Activated CD4-positive, alpha-beta memory T cell treated with anti-CD3 and anti-CD28 coated beads for 36 hours (primary cell): ENCODE data around the gene CCHCR1. TPM values are rescaled to one million over a fixed set of nuclear protein-coding genes. Genes with fewer than 3 reads are reported as not detected.
"Not testable (repeated sequence)": the region's sequence is repeated elsewhere in the genome, so short reads cannot be mapped to it uniquely, and the experiment has no call there.

ENCODE experiments used
- CTCF ChIA-PET: fragments of 350-600 bp; sonication (Branson Sonifier 250); formaldehyde crosslinking; loops from one replicate; lab custom pipeline; 2021; ENCODE audit warnings: antibody characterized with exemption, inconsistent platforms; lab: Charles Lee
- POLR2A ChIA-PET: fragments of 350-600 bp; sonication (Branson Sonifier 250); formaldehyde crosslinking; loops from one replicate; lab custom pipeline; 2021; ENCODE audit warnings: antibody characterized with exemption; lab: Charles Lee
- DNase-seq: peaks from one replicate; pipeline ENCODE4 v3.0.0-alpha.2; 2020
- H3K27ac Mint-ChIP-seq: one replicate; pipeline ENCODE4 v1.8.0; 2021; ENCODE audit warnings: mixed read lengths
- H3K27me3 Mint-ChIP-seq: one replicate; pipeline ENCODE4 v1.8.0; 2021; ENCODE audit warnings: mixed read lengths
- H3K36me3 Mint-ChIP-seq: one replicate; pipeline ENCODE4 v1.8.0; 2021; ENCODE audit warnings: mixed read lengths
- H3K4me1 Mint-ChIP-seq: one replicate; pipeline ENCODE4 v1.8.0; 2021; ENCODE audit warnings: low read depth, mixed read lengths
- H3K4me3 Mint-ChIP-seq: one replicate; pipeline ENCODE4 v1.8.0; 2021; ENCODE audit warnings: mild to moderate bottlenecking, mixed read lengths
- H3K9me3 Mint-ChIP-seq: one replicate; pipeline ENCODE4 v1.8.0; 2021; ENCODE audit warnings: mixed read lengths
- intact Hi-C: fragments of 100-400 bp; cut with micrococcal nuclease; formaldehyde crosslinking; loops from one replicate; pipeline ENCODE4 v1.15.1; 2023
- total RNA-seq, 2 experiments: library from RNA; stranded (reverse); gene quantifications; one replicate each; pipeline ENCODE4 v1.2.3, GENCODE V29; 2021

The CCHCR1 gene, protein sequence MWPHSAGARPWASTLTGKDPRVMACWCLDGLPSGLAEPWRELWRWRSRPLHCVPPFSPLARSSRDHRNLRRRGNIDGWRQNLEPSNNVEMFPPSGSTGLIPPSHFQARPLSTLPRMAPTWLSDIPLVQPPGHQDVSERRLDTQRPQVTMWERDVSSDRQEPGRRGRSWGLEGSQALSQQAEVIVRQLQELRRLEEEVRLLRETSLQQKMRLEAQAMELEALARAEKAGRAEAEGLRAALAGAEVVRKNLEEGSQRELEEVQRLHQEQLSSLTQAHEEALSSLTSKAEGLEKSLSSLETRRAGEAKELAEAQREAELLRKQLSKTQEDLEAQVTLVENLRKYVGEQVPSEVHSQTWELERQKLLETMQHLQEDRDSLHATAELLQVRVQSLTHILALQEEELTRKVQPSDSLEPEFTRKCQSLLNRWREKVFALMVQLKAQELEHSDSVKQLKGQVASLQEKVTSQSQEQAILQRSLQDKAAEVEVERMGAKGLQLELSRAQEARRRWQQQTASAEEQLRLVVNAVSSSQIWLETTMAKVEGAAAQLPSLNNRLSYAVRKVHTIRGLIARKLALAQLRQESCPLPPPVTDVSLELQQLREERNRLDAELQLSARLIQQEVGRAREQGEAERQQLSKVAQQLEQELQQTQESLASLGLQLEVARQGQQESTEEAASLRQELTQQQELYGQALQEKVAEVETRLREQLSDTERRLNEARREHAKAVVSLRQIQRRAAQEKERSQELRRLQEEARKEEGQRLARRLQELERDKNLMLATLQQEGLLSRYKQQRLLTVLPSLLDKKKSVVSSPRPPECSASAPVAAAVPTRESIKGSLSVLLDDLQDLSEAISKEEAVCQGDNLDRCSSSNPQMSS
- 10 to 100 TPM; 44.5 to 50.5 TPM for total RNA-seq

DNA sequence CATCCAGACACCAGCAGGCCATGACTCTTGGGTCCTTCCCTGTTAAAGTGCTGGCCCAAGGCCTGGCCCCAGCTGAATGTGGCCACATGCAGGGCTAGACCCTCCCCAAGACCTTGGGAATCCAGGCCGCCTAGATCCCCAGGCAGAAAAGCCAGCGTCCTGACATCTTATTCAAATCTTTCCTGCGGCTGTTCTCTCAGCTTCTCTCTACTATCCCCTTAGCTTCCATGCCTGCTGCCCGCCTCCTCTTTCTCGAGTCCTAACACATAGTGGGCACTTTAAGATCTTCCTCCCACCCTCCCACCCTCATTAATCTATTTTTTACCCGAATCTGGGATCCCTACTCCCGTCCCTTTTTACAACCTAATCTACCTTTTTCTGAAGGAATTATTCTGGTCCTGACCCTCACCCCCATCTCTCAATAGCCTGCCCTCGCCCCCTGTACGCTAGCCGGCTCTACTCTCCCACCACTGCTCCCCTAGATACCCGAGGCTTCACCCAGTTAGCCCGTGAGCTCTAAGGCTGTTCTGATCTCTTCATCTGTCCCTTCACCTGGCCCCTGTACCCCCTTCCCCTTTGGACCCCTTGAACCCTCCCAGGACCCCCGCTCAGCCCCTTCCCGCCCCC is at the start of gene CCHCR1:
TSS of gene CCHCR1 (minus strand) at position 290 of the 627 bp plus-strand sequence. CDS start at position 88, 202 bp downstream.
- Mint-ChIP-seq H3K27me3 (peaks cover 2% of the 10 kb centered on the region), H3K9me3 (no peaks in the 10 kb centered on the region), H3K4me1 (peaks cover 24% of the 10 kb centered on the region), H3K4me3 (peak within 1 kb of the TSS; percentile 92), H3K27ac (peak within 1 kb of the TSS; percentile 73), H3K36me3 (peaks cover 56% of the 10 kb centered on the region)
- intact Hi-C loops: loop anchor here (1.0 to 2.0 kb wide), 3 partner anchors 21 to 115 kb away; partner anchors contain the start of gene HLA-C
- DNase-seq: no peak
- POLR2A ChIA-PET: interaction anchor here (1.4 to 1.6 kb wide), 2 partner anchors 19 to 196 kb away, joined by 3 to 4 read pairs; partner anchors contain the start of gene PSORS1C2
- CTCF ChIA-PET: interaction anchor here (0.5 to 2.4 kb wide), 6 partner anchors 19 to 209 kb away, joined by 3 to 10 read pairs (median 6); partner anchors contain the start of gene PSORS1C2

DNA sequence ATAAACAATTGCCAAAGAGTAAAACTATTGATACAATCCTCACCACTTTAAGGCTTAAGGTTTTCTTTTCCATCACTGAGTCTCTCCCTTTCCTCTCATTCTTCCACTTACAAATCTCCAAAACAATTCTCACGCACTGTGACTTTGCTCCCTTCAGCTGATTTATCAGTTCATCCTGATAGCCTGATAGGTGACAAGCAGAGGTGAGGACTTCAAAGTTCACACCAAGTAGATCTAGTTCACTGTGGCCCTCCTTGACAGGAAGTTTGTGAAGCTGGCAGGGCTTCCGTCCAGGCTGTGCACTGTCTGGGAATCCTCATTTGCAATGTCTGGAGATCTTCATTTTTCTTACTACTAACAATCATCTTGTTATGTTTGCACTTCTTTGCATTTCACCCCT is 48.0 kb upstream of the CCHCR1 start:
- Mint-ChIP-seq H3K27ac (peak overlapping the region; percentile 72), H3K36me3 (peaks cover 7% of the 10 kb centered on the region), H3K4me3 (no peak overlapping the region), H3K4me1 (peaks cover 43% of the 10 kb centered on the region), H3K27me3 (no peaks in the 10 kb centered on the region), H3K9me3 (peaks cover 5% of the 10 kb centered on the region)
- no peak for DNase-seq
- CTCF ChIA-PET: interaction anchor here (4.4 kb wide), 1 partner anchor 161 kb away, joined by 17 read pairs; no protein-coding TSS in a partner anchor
- intact Hi-C loops: loop anchor here (10.0 kb wide), 1 partner anchor 289 kb away; the partner anchor contains the start of gene MICB
- POLR2A ChIA-PET: no interaction called here

DNA sequence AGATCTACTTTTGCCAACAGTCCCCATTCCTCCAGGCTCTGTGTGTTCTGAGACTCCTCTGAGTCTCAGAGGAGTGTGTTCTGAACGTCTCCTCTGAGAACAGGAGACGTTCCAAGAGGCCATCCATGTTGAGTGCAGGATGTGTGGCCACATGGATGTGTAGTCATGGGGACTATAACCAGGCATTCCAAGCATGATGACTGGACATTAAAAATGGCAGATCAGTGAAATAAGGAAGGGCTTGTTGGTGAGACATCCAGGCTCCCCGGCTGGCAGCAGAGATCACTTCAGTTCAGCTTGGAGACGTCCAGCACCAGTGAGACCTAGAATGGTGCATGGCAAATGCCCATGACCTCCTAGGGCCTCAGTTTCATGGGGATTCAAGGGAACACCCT is 47.1 kb upstream of the CCHCR1 start:
- Mint-ChIP-seq H3K4me3 (peak overlapping the region; percentile 78), H3K4me1 (peaks cover 48% of the 10 kb centered on the region), H3K36me3 (peaks cover 14% of the 10 kb centered on the region), H3K9me3 (peaks cover 5% of the 10 kb centered on the region), H3K27me3 (no peaks in the 10 kb centered on the region), H3K27ac (peak overlapping the region; percentile 94)
- no peak for DNase-seq
- CTCF ChIA-PET: interaction anchor here (4.4 kb wide), 1 partner anchor 162 kb away, joined by 17 read pairs; no protein-coding TSS in a partner anchor
- intact Hi-C loops: loop anchor here (1.0 to 10.0 kb wide), 2 partner anchors 68 to 290 kb away; partner anchors contain the start of genes HLA-C and MICB
- POLR2A ChIA-PET: no interaction called here

DNA sequence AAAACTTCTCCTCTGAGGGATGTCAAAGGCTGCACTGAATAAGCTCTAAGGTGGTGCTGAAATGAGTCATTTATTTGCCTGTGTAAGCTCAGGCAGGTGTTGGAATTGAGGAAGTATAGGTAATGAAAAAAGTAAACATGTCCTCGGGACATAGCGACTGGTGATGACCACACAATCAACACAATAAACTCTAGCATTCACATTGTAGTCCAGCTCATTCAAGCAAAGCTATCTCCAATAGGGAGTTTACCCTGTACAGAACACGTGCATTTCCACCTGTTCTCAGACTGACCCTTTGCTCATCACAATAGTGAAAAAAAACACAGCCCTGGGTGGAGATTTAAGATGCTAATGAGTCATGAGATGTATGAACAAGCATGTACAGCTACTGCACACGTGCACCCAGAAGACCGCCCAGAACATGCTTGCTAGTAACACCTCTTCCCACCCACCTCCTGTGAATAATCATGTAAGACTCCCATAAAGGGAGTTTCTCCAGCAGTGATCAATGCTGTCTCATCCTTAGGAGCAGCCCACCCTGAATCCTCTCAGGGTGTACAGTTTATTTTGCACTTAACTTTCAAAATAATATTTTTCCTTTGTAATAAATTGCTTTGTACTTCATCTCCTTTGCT is 45.9 kb upstream of the CCHCR1 start:
- Mint-ChIP-seq H3K36me3 (peaks cover 22% of the 10 kb centered on the region), H3K4me1 (peaks cover 57% of the 10 kb centered on the region), H3K27me3 (no peaks in the 10 kb centered on the region), H3K9me3 (peaks cover 5% of the 10 kb centered on the region), H3K27ac (peak overlapping the region; percentile 94), H3K4me3 (peak overlapping the region; percentile 78)
- ChIA-PET CTCF (interaction anchor here (0.5 to 2.2 kb wide), 6 partner anchors 66 to 196 kb away, joined by 3 to 18 read pairs (median 4); partner anchors contain the start of gene HLA-B), POLR2A (interaction anchor here (0.7 to 1.5 kb wide), 4 partner anchors 66 to 150 kb away, joined by 3 to 6 read pairs (median 5); no protein-coding TSS in a partner anchor)
- intact Hi-C loops: loop anchor here (1.0 to 10.0 kb wide), 3 partner anchors 154 to 291 kb away; partner anchors contain the start of genes HLA-B and MICB
- DNase-seq: peak; percentile 76

DNA sequence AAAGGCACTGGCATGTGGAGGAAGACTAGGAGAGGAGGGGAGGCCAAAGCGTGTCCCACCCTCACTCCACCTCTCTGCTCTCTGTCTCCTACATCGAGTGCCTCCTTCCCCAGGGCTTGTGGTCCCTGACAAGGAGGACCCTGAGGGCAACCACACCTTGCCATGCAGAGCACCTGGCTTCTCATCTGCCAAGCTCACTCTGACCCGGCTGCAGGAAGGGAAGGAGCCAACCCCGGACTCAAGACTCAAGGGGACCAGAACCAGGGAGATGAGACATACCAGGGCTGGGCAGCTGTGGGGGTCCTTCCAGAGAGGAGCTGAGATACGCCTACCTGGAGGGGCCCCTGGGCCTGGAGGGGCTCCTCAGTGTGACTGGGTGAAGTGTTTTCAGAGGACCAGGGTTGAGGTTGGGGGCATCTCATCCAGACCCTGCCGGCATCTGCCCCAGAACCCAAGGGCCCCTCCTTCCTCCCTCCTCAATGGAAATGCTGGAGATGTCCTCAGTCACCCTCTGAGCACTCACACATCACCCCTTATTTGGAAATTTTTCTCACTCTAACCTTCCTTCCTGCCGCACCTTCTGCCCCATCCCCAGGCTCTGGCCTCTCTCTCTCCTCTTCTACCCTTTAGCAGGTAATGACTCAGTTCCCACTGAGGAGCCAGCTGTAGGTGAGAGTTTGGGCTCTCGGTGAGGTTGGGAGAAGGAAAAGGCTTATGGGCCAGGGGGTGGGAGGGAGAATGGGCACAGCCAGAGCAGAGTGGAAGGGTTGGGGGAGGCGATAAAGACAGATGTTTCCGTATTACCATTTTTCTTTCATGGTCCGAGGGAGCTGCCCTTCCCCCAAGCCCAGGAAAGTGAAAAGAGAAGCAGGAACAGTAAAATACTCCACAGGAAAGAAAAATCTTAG is 44.9 kb upstream of the CCHCR1 start:
- intact Hi-C loops: loop anchor here (1.0 to 10.0 kb wide), 3 partner anchors 155 to 292 kb away; partner anchors contain the start of genes HLA-B and MICB
- Mint-ChIP-seq H3K4me1 (peaks cover 54% of the 10 kb centered on the region), H3K27me3 (no peaks in the 10 kb centered on the region)

DNA sequence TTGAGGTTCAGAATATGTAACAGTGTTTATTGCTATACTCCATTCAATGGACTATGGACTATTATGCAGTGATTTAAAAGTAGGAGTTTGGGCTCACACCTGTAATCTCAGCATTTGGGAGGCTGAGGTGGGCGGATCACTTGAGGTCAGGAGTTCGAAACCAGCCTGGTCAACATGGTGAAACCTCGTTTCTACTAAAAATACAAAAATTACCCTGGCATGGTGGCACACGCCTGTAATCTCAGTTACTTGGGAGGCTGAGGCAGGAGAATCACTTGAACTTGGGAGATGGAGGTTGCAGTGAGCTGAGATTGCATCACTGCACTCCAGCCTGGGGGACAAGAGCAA is 41.5 kb upstream of the CCHCR1 start:
- H3K9me3 Mint-ChIP-seq, H3K27me3 Mint-ChIP-seq, intact Hi-C loops, DNase-seq: not testable (repeated sequence)
- ChIA-PET CTCF (interaction anchor here (1.6 to 7.7 kb wide), 2 partner anchors 168 kb away, joined by 4 to 161 read pairs; no protein-coding TSS in a partner anchor), POLR2A (interaction anchor here (1.2 kb wide), 1 partner anchor 18 kb away, joined by 4 read pairs; no protein-coding TSS in a partner anchor)
- H3K27ac Mint-ChIP-seq: peak overlapping the region; percentile 83
- H3K4me1 Mint-ChIP-seq: peaks cover 63% of the 10 kb centered on the region
- peak overlapping the region; percentile 89 for H3K4me3 Mint-ChIP-seq
- H3K36me3 Mint-ChIP-seq: peaks cover 26% of the 10 kb centered on the region

More for the DNA sequence above, 44.9 kb upstream of the CCHCR1 start:
- peaks cover 24% of the 10 kb centered on the region for H3K36me3 Mint-ChIP-seq
- CTCF ChIA-PET: interaction anchor here (0.7 to 2.2 kb wide), 4 partner anchors 155 to 197 kb away, joined by 3 to 18 read pairs (median 4); partner anchors contain the start of gene HLA-B
- H3K4me3 Mint-ChIP-seq: peak overlapping the region; percentile 78
- peaks cover 5% of the 10 kb centered on the region for H3K9me3 Mint-ChIP-seq
- DNase-seq: peak; percentile 37
- POLR2A ChIA-PET: interaction anchor here (0.7 to 1.5 kb wide), 4 partner anchors 67 to 151 kb away, joined by 3 to 6 read pairs (median 5); no protein-coding TSS in a partner anchor
- H3K27ac Mint-ChIP-seq: peak overlapping the region; percentile 94

DNA sequence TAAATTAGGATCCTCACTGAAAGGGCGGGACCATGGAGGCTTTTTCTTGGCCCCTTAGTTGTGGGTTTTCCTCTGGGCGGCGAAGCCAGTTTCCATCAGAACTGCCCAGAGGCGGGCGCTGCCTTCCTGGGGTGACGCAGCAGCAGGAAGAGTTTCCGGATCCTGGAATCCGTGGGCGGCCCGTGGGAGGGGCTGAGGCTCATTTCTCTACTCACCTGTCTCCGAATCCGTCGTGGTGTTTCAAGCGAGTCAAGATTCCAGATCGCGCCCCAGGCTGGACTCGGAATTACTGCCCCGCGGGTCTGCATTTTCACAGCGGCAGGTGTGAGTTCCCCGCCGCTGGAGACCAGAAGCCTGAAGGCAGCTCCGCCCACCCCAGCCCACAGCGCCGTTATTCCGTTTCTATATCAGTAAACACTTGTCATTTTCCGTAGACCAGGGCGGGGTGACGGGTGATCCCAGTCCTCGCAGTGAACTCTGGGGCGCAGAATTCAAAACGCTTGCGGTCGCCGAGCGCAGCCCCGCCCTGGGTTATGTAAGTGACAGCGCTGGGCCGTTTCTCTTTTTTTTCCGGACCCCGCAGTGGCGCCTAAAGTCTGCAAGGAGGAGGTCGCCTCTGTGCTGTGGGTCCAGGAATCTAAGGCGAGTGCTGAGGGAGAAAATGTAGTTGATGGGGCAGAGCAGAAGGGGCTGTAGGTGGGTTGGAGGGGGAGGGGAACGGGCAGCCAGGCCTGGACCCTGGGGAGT is 40.1 kb upstream of the CCHCR1 start:
- peak overlapping the region; percentile 89 for H3K4me3 Mint-ChIP-seq
- H3K4me1 Mint-ChIP-seq: peaks cover 53% of the 10 kb centered on the region
- peaks cover 26% of the 10 kb centered on the region for H3K36me3 Mint-ChIP-seq
- H3K27me3 Mint-ChIP-seq: no peaks in the 10 kb centered on the region
- CTCF ChIA-PET: interaction anchor here (0.7 to 7.7 kb wide), 14 partner anchors 10 to 284 kb away, joined by 3 to 161 read pairs (median 6); partner anchors contain the start of genes TCF19 and VARS2
- H3K27ac Mint-ChIP-seq: peak overlapping the region; percentile 83
- peak; percentile 97 for DNase-seq
- POLR2A ChIA-PET: interaction anchor here (0.9 to 3.1 kb wide), 8 partner anchors 13 to 169 kb away, joined by 3 to 31 read pairs (median 4); no protein-coding TSS in a partner anchor
- peaks cover 5% of the 10 kb centered on the region for H3K9me3 Mint-ChIP-seq
- intact Hi-C loops: loop anchor here (1.0 to 2.0 kb wide), 5 partner anchors 39 to 170 kb away; partner anchors contain the start of genes HLA-B, HLA-C and TCF19

DNA sequence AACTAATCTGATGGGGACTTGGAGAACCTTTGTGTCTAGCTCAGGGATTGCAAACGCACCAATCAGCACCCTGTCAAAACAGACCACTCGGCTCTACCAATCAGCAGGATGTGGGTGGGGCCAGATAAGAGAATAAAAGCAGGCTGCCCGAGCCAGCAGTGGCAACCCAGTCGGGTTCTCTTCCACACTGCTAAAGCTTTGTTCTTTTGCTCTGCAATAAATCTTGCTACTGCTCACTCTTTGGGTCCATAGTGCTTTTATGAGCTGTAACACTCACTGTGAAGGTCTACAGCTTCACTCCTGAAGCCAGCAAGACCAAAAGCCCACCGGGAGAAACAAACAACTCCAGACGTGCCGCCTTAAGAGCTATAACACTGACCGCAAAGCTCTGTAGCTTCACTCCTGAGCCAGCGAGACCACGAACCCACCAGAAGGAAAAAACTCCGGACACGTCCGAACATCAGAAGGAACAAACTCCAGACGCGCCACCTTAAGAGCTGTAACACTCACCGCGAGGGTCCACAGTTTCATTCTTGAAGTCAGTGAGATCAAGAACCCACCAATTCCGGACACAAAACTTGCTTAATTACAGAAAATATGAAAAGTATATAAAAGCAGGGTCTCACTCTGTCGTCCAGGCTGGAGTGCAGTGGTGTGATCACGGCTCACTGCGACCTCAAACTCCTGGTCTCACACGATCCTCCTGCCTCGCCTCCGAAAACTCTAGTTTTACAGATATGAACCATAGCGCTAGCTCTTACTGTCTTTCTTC is 38.8 kb upstream of the CCHCR1 start:
- H3K27me3 Mint-ChIP-seq, H3K9me3 Mint-ChIP-seq: not testable (repeated sequence)
- peaks cover 24% of the 10 kb centered on the region for H3K36me3 Mint-ChIP-seq
- intact Hi-C loops: loop anchor here (1.0 to 2.0 kb wide), 5 partner anchors 38 to 171 kb away; partner anchors contain the start of genes HLA-B, HLA-C and TCF19
- POLR2A ChIA-PET: interaction anchor here (0.8 to 3.1 kb wide), 9 partner anchors 14 to 174 kb away, joined by 3 to 31 read pairs (median 4); no protein-coding TSS in a partner anchor
- peak overlapping the region; percentile 89 for H3K4me3 Mint-ChIP-seq
- DNase-seq: peak; percentile 51
- CTCF ChIA-PET: interaction anchor here (0.6 to 7.7 kb wide), 21 partner anchors 11 to 1732 kb away, joined by 3 to 161 read pairs (median 5); partner anchors contain the start of genes PSORS1C2, TCF19 and VARS2
- H3K4me1 Mint-ChIP-seq: peaks cover 42% of the 10 kb centered on the region
- peak overlapping the region; percentile 83 for H3K27ac Mint-ChIP-seq
